Fibroblast of the aortic adventitia (primary cell): ENCODE data around the gene TSHZ2. TPM values are rescaled to one million over a fixed set of nuclear protein-coding genes. Genes with fewer than 3 reads are reported as not detected.

Experiments
- DNase-seq: peaks from one replicate; pipeline ENCODE4 v3.0.0-alpha.2; 2010; ENCODE audit warnings: low read depth
- H3K4me3 ChIP-seq: 2 replicates; pipeline ENCODE4 v1.5.1; 2011; ENCODE audit warnings: low read depth, mild to moderate bottlenecking, control low read depth, low read length, moderate library complexity
- CTCF ChIP-seq: IDR thresholded peaks from 2 replicates; pipeline ENCODE4 v1.5.1; 2011; ENCODE audit warnings: mild to moderate bottlenecking, low read length, control low read depth, inconsistent platforms; ENCODE audit not compliant: insufficient read depth
- total RNA-seq: library from RNA; depleted of rRNA; stranded (reverse); fragments of >200 nt; gene quantifications from 2 replicates; pipeline ENCODE4 v1.2.3, GENCODE V29; 2012; ENCODE audit warnings: low replicate concordance

TSHZ2 gene
- total RNA-seq, 1 donor: 6.9 TPM

- no peak for DNase-seq
- no peak overlapping the region for H3K4me3 ChIP-seq
- TF ChIP-seq CTCF: no peak
Observed at GRCh38 chr20:53073636-53074415, 101.7 kb downstream of the TSHZ2 start.

- DNase-seq: peak; percentile 12
- TF ChIP-seq CTCF: no peak
- H3K4me3 ChIP-seq: no peak overlapping the region
Observed at GRCh38 chr20:53074811-53075314, 102.7 kb downstream of the TSHZ2 start.

GRCh38 chr20:53076668-53077067, 104.5 kb downstream of the TSHZ2 start:
- H3K4me3 ChIP-seq: no peak overlapping the region
- DNase-seq: no peak
- TF ChIP-seq CTCF: no peak

GRCh38 chr20:53077373-53078205, 105.4 kb downstream of the TSHZ2 start:
- H3K4me3 ChIP-seq: no peak overlapping the region
- TF ChIP-seq CTCF: no peak
- peak; percentile 72 for DNase-seq

- no peak for TF ChIP-seq CTCF
- DNase-seq: no peak
Observed at GRCh38 chr20:53078761-53079160, 106.6 kb downstream of the TSHZ2 start.

GRCh38 chr20:53079261-53079691, 107.1 kb downstream of the TSHZ2 start:
- no peak overlapping the region for H3K4me3 ChIP-seq
- no peak for TF ChIP-seq CTCF
- DNase-seq: peak; percentile 16

More at GRCh38 chr20:53078761-53079160, 106.6 kb downstream of the TSHZ2 start:
- H3K4me3 ChIP-seq: no peak overlapping the region
